NB4 (cell line): ENCODE data around the gene ADAM10.

Source experiments
- CTCF ChIP-seq: IDR thresholded peaks from one replicate; pipeline ENCODE4 v1.5.1; 2012; ENCODE audit warnings: low read depth, low read length
- MAX ChIP-seq: IDR thresholded peaks from 2 replicates; pipeline ENCODE4 v1.6.1; 2011; ENCODE audit warnings: low read depth, low read length
- MYC ChIP-seq: IDR thresholded peaks from 2 replicates; pipeline ENCODE4 v1.6.1; 2011; ENCODE audit warnings: low read depth, low read length
- POLR2A ChIP-seq: IDR thresholded peaks from 2 replicates; pipeline ENCODE4 v1.6.1; 2011; ENCODE audit warnings: mild to moderate bottlenecking; ENCODE audit not compliant: insufficient read length; ENCODE audit errors: extremely low read depth

GRCh38 chr15:58669108-58669507, 80.4 kb downstream of the ADAM10 start:
- TF ChIP-seq CTCF = no peak
- no peak for TF ChIP-seq POLR2A
- no peak for TF ChIP-seq MAX
- TF ChIP-seq MYC = no peak
